HL-60/S4 treated with retinoic acid at 250 ng/mL for 4 days and 3 days (cell line): ENCODE measurements around the gene PCIF1.
"Not testable (repeated sequence)": the region's sequence is repeated elsewhere in the genome, so short reads cannot be mapped to it uniquely, and the experiment has no call there.

Experiments used
- in situ Hi-C: fragments of 300-500 bp; cut with MboI; formaldehyde crosslinking; loops from 2 replicates; pipeline ENCODE4 v1.7.0; 2022; ENCODE audit warnings: low sequenced_read_pairs

PCIF1 gene

DNA sequence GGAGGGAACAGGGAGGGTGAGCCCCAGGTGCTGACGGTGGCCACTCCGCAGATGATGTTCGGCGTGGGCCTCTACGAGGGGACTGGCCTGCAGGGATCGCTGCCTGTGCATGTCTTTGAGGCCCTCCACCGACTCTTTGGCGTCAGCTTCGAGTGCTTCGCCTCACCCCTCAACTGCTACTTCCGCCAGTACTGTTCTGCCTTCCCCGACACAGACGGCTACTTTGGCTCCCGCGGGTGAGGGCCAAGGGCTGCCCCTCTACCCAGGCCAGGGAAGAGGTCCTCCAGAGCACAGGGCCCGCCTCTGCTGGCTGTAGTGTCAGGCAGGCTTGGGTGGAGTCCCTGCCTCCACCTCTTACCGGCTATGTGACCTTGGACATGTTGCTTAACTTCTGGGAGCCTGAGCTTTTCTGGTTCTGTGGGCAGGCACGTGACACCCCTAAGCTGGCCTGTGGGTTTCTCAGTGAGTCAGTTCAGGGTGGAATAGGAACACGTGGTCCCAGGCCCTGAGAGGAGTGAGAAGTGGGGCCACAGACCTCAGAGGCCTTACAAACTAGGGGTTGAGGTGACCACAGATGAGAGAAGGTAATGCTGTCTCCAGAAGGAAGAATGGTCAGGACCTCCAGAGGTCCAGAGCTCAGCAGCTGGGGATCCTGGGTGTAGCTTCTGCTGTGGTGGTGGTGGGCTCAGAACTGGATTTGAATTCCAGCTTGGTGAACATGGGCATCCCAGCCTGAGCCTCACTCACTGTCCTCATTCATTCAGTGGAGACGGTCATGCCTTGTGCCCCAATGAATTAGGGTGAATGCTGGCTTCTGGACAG lies 11.9 kb downstream of the PCIF1 start:
- in situ Hi-C loops, result no loop called here

DNA sequence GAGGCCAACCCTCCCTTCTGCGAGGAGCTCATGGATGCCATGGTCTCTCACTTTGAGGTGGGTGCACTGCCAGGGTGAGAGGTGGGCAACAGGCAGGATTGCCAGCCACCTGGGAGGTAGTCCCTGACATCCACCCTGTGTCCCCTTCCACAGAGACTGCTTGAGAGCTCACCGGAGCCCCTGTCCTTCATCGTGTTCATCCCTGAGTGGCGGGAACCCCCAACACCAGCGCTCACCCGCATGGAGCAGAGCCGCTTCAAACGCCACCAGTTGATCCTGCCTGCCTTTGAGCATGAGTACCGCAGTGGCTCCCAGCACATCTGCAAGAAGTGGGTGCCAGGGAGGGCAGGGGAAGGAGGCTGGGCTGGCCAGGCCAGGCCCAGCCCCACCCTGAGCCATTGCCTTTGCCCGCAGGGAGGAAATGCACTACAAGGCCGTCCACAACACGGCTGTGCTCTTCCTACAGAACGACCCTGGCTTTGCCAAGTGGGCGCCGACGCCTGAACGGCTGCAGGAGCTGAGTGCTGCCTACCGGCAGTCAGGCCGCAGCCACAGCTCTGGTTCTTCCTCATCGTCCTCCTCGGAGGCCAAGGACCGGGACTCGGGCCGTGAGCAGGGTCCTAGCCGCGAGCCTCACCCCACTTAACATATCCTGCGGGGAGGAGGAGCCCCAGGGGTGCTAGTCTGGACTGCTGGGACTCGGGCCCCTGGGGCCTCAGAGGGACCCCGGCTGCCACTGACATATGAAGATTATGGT lies 12.8 kb downstream of the PCIF1 start:
- in situ Hi-C loops, result no loop called here

GRCh38 chr20:45948261-45948733 lies 13.8 kb downstream of the PCIF1 start:
- in situ Hi-C loops, result no loop called here

DNA sequence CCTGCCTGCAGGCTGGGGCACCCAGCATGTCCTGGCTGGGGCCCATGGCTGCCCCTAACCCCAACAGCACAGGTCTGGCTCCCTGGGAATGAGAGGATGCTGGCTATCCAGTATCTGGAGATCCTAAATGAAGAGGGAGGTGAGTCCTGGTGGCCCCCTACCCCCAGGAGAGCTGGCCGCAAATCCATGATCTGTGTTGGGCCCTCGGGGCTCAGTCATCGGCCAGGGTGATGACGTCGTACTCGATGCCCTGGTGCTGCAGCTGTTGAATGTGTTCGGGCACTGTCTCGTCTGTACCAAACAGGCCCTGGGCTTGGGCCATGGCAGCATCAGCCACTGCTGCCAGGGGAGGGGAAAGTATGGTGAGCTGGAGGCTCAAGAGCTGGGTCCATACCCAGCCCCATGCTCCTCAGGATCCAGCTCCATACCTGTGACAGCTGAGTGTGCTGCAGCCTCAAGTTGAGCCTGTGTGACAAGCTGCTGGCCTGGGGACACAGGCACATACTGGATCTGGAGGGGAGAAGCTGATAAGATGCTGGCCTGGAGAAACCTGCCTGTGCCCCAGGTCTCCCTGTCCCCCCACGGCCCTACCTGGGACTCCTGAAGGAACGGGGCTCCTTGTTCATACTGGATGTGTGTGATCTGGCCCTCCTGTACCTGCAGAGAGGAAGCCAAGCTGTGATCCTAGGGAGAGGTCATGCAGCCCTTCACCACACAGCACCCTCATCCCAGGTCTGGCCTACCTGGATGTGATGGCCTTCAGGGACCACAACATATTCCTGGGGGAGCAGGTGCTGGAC lies 14.5 kb downstream of the PCIF1 start:
- in situ Hi-C loops, result no loop called here

- in situ Hi-C loops, result no loop called here
Observed at GRCh38 chr20:45949542-45950329, 15.3 kb downstream of the PCIF1 start.

DNA sequence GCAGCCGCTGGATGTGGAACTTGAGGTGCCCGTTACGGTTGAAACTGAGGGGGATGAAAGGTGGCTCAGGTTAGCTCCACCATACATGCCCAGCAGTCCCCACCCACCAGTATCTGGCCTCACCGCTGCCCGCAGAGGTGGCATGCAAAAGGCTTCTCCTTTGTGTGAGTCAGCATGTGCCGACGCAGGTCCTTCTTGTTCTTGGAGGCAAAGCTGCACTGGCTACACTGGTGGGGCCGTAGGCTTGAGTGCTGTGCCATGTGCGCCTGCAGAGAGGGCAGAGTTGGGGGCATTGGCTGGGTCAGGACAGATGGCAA lies 15.8 kb downstream of the PCIF1 start:
- in situ Hi-C loops, result no loop called here

DNA sequence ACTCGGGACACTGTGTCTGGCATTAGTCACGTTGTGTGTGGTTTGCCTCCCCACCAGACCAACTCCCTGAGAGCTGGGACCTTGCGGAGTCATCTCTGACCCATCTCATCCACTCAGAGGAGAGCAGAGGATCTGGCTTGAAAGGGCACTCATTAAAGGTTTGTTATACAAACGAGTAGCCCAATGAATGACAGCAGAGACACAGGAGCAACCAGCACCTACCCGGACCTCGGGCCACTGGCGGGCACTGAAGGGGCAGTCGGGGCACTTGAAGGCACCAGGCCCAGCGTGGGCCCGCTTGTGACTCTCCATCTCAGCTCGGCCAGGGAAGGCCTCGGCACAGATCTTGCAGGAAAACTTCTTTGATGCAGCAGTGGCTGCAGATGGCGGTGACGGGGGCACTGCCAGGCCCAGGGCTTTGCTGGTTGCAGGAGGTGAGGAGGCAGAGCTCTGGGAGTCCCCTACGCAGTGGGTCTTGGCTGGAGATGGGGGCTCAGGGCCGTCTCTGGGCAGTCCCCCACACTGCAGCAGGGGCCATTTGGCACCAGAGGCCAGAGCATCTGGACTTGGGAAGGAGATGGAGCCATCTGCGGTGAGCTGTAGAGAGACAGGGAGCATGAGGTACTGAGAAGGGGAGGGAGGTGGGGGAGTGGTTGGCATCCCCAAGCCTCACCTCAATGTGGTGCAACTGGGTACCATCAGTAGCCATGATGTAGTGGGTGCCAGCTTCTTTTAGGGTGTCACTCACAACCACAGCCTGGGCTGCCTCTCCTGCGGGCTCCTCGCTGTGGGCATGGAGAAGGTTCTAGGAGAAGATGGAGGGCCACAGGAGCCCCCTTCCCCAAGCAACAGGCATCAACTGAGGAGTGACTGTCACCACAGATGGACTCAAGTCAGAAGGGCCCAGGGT lies 17.7 kb downstream of the PCIF1 start:
- in situ Hi-C loops, result no loop called here

GRCh38 chr20:45952861-45953260 lies 18.4 kb downstream of the PCIF1 start:
- in situ Hi-C loops, result no loop called here

GRCh38 chr20:45953672-45954071 lies 19.2 kb downstream of the PCIF1 start:
- in situ Hi-C loops, result no loop called here

DNA sequence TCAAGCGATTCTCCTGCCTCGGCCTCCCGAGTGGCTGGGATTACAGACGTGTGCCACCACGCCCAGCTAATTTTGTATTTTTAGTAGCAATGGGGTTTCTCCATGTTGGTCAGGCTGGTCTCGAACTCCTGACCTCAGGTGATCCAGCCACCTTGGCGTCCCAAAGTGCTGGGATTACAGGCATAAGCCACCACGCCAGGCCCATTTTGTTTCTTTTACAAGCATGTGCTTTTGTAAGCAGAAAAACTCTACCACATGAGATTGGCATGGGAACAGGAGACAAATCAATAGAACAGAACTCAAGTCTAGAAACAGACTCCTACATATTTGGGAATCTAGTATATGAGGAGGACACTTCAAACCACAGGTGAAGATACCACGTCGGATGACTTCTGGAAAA lies 21.8 kb downstream of the PCIF1 start:
- in situ Hi-C loops, result not testable (repeated sequence)

- in situ Hi-C loops, result no loop called here
Observed at GRCh38 chr20:45957021-45957941, 22.8 kb downstream of the PCIF1 start.

DNA sequence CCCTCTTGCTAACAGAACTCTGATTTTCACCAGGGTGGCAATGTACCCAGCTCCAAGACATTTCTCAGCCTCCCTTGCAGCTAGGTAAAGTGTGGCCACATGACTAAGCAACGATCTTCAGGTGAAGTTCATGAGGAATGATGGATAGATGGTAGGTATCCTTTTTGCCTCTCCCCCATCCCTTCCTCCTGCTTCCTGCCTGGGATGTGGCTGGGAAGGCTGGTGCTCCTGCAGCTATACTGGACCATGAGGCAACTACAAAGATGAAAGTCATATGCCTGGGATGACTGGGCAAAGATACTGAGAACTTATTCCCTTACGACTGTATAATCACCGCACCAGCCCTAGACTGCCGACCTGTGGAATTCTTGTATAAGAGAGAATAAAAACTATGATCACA lies 24.1 kb downstream of the PCIF1 start:
- in situ Hi-C loops, result no loop called here

DNA sequence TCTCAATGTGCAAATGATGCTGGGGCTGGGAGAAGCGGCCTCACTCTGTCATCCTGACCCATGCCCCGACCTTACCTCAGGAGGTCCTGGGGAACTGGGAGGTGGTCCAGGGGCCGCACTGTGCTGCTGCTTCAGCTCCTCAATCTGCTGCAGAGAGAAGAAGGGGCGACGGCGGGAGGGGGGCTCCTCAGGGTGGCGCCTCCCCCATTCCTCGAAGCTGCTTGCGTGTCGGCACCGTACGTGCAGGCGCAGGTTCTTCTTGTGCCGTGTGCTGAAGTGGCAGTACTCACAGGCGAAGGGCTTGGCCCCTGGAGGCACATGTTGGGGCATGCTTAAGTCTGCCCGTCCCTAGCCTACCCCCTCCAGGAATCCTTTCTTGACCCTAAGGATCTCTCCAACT lies 24.6 kb downstream of the PCIF1 start:
- in situ Hi-C loops, result no loop called here

- in situ Hi-C loops, result no loop called here
Observed at GRCh38 chr20:45959956-45960630, 25.6 kb downstream of the PCIF1 start.

DNA sequence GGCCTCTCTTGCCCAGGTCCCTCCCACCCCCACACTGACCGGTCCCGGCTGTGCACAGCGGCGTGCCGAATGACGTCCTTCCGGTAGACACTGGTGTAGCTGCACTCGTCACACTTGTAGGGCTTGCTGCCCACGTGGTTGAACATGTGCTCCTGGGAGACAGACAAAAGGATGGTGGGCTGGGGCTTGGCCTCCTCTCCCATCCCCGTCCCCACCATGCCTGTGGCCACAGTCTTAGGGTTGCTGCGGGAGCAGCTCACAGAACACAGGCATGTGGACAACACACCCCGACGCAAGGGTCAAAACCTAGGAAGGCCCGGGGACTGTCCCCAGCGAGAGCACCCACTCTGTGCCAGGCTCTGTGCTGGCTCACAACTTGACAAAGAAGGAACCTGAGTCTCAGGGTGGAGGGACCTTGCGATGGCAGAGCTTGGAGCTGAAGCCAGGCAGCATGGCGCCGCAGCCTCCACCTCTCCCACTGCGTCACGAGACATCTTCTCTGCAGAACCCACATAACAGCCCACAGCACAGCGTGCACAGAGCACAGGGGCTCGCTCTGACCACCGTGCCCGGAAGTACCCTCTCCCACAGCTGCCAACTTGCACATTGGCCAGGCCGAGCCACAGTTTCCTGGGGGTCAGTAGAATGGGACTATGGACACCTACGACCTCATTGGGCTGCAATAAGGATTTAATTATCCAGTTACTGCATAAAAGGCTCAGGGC lies 27.7 kb downstream of the PCIF1 start:
- in situ Hi-C loops, result no loop called here

GRCh38 chr20:45963059-45964005 lies 28.8 kb downstream of the PCIF1 start:
- in situ Hi-C loops, result no loop called here
